Head of caudate nucleus (tissue), 42 donors: ENCODE results near the gene ARHGAP9.
"Not testable (repeated sequence)": the region's sequence is repeated elsewhere in the genome, so short reads cannot be mapped to it uniquely, and the experiment has no call there.

Experiments
- DNase-seq, 42 donors: peaks; one replicate each; pipeline versions ENCODE4 v3.0.0 to v3.0.0-alpha.2; 2020 to 2021; ENCODE audit warnings: mixed read lengths in 7 of 42
- intact Hi-C: fragments of 100-400 bp; cut with DNase I; formaldehyde crosslinking; loops from one replicate; pipeline ENCODE4 v1.15.0; 2022

Gene ARHGAP9

DNA sequence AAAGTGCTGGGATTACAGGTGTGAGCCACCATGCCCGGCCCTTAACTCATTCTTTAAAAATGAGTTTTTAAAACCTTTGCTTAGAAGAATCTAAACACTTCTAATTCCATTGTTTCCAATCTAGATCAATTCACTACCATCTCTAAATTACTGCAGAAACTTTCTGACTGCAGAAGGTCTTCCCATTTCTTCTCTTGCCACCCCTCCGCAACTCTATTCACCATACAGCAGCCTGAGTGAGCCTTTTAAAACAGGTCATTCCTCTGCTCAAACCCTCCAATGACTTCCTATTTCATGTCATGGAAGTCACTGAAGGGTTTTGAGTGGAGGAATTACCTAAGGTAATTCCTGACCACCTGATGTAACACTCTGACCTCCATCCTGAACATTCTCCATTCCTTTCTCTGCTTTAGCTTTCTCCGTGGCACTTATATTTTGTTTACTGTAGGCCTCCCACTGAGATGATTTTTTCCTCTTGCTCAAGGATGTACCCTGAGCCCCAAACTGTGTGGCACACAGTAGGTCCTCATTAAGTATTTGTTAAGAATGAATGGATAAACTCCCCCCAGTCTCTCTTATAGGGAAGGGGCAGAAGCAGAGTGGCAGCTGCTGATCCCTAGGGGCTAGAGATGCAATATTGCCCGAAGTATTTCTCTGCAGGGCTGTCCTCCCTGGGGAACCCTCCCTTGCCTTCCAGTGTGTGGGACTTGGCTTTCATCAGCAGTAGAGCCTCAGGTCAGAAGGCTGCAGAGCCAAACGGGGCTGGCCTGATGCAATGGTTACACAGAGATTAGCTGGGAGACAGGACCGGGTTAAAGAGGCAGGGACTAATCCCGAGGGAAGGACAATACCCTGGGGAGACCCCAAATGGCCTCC lies 39.5 kb upstream of the ARHGAP9 start:
- DNase-seq: no peak
- intact Hi-C loops: no loop called here

DNA sequence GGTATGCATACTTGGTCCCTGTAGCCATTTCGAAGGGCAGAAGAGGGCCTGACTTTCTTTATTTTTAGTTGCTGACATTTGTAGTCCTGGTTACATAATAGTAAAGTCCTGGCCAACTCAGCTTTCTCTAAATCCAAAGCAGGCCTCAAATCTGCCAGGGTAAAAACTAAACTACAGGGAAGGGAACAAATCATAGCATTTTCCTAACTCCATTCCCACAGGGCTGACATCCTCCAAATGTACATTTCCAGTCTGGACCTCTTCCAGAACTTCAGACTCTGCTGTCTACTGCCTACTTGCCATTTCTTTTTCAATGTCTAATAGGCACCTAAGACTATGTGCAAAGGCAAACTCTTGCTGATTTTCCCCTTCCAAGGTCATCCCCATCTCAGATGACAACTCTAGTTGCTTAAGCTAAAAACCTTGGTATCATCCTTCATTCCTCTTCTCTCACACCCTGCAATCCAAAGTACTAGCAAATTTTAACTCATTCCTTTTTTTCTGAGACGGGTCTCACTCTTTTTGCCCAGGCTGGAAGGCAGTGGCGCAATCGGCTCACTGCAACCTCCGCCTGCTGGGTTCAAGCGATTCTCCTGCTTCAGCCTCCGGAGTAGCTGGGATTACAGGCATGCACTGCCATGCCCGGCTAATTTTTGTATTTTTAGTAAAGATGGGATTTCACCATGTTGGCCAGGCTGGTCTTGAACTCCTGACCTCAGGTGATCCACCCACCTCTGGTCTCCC lies 38.7 kb upstream of the ARHGAP9 start:
- no peak for DNase-seq
- intact Hi-C loops: no loop called here

DNA sequence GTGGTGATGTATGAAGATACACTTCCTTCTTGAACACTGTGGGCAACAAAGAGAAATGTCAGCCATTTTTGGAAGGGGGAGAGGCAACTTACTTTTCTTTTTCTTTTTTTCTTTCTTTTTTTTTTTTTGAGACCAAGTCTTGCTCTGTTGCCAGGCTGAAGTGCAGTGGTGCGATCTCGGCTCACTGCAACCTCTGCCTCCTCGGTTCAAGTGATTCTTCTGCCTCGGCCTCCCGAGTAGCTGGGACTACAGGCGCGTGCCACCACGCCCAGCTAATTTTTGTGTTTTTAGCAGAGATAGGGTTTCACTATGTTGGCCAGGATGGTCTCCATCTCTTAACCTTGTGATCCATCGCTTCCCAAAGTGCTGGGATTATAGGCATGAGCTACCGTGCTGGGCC lies 38.1 kb upstream of the ARHGAP9 start:
- DNase-seq, intact Hi-C loops: not testable (repeated sequence)

DNA sequence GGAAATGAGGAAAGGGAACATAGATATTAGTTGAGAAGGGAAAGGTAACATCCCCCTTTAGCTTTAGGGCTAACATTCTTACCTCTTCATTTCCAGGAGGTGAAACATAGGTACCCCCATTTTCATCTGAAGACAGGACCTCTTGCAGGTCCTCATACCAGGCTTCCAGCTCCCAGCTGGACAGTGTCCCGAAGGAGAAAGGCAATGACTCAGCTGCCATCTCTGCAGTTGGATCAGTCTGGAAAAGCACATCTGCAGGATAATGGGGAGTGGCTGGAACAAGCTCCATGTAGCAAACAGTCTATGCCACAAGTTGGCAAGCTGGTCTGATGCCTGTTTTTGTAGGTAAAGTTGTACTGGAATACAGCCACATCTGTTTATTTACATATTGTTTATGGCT lies 37.5 kb upstream of the ARHGAP9 start:
- DNase-seq: no peak
- intact Hi-C loops: no loop called here

DNA sequence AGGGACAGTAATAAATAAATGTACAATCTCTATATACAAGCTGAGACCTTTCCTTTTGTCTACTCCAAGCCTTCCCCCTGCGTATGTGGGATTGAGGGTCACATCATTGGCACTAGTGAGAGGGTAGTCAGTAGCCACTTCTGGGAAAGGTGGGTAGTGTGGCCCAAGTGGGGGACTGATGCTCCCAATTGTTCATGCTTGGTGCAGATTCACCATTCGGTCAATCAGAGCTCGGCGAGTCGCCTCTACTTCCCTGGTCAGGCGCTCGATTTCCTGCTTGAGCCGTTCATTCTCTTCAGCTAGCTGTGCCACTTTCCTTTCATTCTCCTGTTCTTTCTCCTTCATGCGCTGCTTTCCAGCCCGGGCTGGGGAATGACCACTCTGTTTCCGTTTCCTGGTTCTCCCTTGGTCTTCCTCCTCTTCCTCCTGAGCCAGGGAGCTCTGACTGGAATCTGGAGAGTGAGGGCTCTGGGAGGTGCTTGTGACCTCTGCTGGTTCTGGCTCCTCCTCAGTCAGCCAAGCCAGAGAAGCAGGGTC lies 37.0 kb upstream of the ARHGAP9 start:
- intact Hi-C loops: no loop called here
- no peak for DNase-seq

DNA sequence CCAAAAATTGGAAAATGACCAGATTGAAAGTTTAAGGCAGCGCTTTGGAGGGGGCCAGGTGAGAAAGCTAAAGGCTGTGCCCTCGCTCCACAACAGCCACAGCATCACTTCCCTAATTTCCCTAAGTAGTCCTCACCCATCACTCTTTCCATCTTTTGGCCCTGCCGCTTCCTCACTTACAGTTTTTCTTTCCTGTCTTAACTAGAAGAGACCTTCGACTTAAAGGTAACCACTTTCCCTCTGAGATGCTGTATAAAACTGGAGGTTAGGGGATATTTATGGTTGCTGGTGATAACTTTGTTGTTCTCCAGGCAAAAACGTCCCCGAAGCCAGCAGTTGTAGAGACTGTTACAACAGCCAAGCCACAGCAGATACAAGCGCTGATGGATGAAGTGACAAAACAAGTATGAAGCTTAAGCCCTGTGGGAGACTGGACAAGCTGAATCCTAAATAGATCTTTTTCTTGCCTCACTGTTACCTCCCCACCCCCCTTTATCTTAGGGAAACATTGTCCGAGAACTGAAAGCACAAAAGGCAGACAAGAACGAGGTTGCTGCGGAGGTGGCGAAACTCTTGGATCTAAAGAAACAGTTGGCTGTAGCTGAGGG lies 36.4 kb upstream of the ARHGAP9 start:
- intact Hi-C loops: no loop called here
- no peak for DNase-seq

DNA sequence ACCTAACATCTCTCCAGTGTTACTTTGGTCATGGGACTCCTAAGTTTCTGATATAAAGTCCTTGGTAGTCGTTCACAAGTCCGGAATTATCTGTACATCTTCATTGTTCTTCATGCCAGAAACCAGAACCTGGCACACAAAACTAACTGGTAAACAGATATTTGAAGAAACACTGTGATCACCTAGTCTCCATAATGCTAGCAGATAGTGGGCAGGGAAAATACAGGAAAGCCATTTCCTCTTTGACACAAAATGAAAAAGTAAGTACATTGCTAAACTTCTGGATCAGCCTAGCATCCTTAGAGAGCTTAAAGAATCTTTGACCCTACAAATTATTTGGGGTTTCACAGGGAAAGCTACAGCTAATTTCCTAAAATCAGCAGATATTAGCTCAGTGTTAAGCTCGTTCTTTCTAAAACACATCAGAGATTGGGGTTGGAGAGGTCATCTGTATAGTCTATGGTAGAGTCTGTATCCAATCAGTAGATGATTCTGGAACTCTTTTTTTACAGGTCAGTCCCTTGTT lies 35.8 kb upstream of the ARHGAP9 start:
- intact Hi-C loops: no loop called here
- no peak for DNase-seq

DNA sequence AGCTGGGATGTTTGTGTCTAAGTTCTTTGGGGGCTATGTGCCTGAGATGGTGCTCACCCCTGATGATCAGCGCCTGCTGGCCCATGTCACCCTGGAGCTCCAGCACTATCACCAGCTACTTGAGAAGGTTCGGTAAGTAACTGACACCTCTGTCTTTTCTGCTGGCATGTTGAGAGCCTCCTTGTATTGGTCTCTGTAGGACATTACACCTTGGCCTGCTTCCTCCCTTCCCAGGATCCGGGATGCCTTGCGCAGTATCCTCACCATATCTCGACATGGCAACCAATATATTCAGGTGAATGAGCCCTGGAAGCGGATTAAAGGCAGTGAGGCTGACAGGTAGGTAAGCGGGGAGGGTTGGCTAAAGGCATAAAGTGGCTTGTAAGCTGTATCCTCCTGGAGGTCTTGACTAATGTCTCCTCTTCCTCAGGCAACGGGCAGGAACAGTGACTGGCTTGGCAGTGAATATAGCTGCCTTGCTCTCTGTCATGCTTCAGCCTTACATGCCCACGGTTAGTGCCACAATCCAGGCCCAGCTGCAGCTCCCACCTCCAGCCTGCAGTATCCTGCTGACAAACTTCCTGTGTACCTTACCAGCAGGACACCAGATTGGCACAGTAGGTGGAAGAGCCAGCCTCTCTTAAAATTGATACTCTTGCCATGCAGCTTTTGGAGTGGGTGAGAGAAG lies 35.2 kb upstream of the ARHGAP9 start:
- intact Hi-C loops: no loop called here
- no peak for DNase-seq

DNA sequence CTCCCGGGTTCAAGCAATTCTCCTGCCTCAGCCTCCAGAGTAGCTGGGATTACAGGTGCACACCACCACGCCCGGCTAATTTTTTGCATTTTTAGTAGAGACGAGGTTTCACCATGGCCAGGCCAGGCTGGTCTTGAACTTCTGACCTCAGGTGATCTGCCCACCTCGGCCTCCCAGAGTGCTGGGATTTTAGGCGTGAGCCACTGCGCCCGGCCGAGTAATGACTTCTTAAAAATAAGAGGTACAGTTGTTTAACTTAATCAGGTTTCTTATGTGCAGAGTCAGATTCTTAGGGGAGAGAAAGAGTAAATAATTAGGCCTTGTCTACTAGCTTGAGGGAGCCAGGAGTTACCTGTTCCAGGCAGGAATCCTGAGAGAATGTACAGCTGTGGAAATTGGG lies 34.6 kb upstream of the ARHGAP9 start:
- DNase-seq, intact Hi-C loops: not testable (repeated sequence)

DNA sequence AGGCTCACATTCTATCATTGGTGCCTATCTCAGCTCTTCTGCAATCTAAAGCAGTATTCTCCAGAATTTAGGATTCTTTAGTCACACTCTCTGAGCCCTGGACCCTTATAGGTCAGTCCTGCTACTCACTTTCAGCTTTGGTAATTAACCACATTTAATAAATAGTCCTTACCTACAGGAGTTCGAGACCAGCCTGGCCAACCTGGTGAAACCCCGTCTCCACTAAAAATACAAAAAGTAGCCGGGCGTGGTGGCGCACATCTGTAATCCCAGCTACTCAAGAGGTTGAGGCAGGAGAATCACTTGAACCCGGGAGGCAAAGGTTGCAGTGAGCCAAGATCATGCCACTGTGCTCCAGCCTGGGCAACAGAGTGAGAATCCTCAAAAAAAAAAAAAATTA lies 34.0 kb upstream of the ARHGAP9 start:
- intact Hi-C loops, DNase-seq: not testable (repeated sequence)

DNA sequence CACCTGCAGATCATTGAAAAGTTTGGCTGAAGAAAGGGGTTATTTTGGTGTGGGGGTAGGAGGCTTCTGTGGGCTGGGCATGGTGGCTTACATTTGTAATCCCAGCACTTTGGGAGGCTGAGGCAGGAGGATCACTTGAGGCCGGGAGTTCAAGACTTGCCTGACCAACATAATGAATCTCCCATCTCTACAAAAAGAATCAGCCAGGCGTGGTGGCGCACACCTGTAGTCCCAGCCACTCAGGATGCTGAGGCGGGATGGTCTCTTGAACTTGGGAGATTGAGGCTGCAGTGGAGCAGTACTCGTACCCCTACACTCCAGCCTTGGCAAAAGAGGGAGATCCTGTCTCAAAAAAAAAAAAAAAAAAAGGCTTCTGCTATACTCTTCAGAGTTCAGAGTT lies 33.6 kb upstream of the ARHGAP9 start:
- DNase-seq: no peak
- intact Hi-C loops: no loop called here

DNA sequence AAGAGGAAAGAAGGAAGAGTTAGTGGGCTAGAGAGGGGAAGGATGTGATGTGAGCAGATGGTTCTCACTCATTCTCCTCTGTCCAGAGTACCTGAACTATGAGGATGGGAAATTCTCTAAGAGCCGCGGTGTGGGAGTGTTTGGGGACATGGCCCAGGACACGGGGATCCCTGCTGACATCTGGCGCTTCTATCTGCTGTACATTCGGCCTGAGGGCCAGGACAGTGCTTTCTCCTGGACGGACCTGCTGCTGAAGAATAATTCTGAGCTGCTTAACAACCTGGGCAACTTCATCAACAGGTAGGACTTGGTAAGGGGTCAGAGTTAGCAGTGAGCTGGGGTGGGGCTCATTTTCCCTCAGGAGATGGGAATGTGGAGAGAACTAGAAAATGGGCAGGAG lies 33.0 kb upstream of the ARHGAP9 start:
- intact Hi-C loops: no loop called here
- no peak for DNase-seq

DNA sequence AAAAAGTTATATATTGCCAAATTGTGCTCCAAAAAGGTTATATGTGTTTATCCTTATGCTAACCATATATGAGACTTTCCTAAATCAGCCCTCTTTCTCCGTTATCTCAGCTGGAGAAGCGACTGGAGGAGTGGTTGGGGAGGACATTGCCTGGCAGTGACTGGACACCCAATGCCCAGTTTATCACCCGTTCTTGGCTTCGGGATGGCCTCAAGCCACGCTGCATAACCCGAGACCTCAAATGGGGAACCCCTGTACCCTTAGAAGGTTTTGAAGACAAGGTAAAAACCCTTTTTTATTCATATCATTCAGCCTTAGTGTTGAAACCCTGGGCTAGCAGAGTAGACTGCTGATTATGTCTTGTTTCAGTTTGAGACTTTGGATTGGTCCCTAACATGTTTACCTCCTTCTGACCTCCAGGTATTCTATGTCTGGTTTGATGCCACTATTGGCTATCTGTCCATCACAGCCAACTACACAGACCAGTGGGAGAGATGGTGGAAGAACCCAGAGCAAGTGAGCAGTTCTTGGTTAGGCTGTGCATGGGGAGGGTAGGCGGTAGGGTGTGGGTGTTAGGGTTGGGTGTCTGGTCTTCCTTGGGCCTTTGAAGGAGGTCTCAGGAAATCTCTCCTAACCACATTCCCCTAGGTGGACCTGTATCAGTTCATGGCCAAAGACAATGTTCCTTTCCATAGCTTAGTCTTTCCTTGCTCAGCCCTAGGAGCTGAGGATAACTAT lies 32.1 kb upstream of the ARHGAP9 start:
- intact Hi-C loops: no loop called here
- no peak for DNase-seq

DNA sequence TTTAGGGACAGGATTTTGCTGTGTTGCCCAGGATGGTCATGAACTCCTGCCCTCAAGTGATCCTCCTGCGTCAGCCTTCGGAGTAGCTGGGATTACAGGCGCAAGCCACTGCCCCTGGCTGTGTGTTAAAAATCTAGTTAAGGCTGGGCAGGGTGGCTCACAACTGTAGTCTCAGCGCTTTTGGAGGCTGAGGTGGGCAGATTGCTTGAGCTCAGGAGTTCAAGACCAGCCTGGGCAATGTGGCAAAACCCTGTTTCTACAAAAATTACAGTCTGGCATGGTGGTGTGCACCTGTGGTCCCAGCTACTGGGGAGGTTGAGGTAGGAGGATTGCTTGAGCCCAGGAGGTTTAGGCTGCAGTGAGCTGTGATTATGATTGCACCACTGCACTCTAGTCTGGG lies 31.5 kb upstream of the ARHGAP9 start:
- intact Hi-C loops: no loop called here
- no peak for DNase-seq

DNA sequence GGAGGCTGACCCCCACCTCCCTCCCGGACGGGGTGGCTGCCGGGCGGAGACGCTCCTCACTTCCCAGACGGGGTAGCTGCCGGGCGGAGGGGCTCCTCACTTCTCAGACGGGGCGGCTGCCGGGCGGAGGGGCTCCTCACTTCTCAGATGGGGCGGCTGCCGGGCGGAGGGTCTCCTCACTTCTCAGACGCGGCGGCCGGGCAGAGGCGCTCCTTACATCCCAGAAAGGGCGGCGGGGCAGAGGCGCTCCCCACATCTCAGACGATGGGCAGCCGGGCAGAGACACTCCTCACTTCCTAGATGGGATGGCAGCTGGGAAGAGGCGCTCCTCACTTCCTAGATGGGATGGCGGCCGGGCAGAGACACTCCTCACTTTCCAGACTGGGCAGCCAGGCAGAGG lies 28.1 kb upstream of the ARHGAP9 start:
- intact Hi-C loops, DNase-seq: not testable (repeated sequence)

DNA sequence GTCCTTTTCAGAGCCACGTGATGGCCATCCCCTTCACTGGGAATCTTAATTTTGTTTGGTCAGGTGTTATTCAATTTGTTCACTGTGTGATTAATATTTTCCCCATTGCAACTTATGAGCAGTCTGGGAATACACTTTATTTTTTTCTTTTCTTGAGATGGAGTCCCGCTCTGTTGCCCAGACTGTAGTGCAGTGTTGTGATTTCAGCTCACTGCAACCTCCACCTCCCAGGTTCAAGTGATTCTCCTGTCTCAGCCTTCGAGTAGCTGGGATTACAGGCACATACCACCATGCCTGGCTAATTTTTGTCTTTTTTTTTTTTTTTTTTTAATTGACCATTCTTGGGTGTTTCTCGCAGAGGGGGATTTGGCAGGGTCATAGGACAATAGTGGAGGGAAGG lies 26.9 kb upstream of the ARHGAP9 start:
- DNase-seq, intact Hi-C loops: not testable (repeated sequence)

DNA sequence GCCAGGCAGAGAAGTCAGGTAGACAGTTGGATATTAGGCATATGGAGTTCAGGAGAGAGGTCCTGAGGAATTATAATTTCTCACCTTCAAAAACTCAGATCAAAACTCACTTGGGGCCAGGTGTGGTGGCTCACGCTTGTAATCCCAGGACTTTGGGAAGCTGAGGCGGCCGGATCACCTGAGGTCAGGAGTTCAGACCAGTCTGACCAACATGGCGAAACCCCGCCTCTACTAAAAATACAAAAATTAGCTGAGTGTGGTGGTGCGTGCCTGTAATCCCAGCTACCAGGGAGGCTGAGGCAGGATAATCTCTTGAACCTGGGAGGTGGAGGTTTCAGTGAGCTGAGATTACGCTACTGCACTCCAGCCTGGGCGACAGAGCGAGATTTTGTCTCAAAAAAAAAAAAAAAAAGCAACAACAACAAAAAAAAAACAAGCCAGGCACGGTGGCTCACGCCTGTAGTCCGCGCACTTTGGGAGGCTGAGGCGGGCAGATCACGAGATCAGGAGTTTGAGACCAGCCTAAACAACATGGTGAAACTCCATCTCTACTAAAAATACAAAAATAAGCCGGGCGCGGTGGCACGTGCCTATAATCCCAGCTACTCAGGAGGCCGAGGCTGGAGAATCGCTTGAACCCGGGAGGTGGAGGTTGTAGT lies 22.8 kb upstream of the ARHGAP9 start:
- intact Hi-C loops, DNase-seq: not testable (repeated sequence)

DNA sequence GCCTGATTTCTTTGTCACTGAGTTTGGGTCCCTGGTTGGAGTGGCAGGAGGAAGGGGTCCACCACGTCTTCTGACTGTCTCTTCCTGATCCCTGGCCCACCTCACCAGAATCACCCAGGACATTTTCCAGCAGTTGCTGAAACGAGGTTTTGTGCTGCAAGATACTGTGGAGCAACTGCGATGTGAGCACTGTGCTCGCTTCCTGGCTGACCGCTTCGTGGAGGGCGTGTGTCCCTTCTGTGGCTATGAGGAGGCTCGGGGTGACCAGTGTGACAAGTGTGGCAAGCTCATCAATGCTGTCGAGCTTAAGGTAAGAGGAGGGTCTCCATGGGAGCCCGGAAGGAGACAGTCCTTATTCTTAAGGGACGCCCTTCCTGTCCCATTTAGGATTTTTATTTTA lies 20.5 kb upstream of the ARHGAP9 start:
- DNase-seq: no peak

More for the DNA sequence above, 20.5 kb upstream of the ARHGAP9 start:
- intact Hi-C loops: no loop called here
